Panc1 (cell line): Measurements from ENCODE around the gene NDUFAF3.

ENCODE experiments used
- POLR2AphosphoS5 ChIP-seq: IDR thresholded peaks from 2 replicates; pipeline ENCODE4 v1.6.1; 2012; ENCODE audit warnings: mild to moderate bottlenecking, low read depth, low read length, moderate library complexity
- TCF7L2 ChIP-seq: IDR thresholded peaks from 2 replicates; pipeline ENCODE4 v1.6.1; 2011; ENCODE audit warnings: mild to moderate bottlenecking, low read depth, low read length, inconsistent platforms
- TF ChIP-seq, protein P1 (sequence below): fragments of 450-650 bp; IDR thresholded peaks from 2 replicates; pipeline ENCODE4 v1.5.1; 2017; ENCODE audit warnings: mild to moderate bottlenecking
- TF ChIP-seq, protein P2 (sequence below), 2 experiments: IDR thresholded peaks; 2 replicates each; pipeline ENCODE4 v1.6.1; 2011 to 2012; ENCODE audit warnings: low read depth in 2 of 2, control low read depth in 1 of 2, low read length in 1 of 2, mild to moderate bottlenecking in 1 of 2, moderate library complexity in 1 of 2; ENCODE audit not compliant: insufficient read depth in 1 of 2

DNA sequence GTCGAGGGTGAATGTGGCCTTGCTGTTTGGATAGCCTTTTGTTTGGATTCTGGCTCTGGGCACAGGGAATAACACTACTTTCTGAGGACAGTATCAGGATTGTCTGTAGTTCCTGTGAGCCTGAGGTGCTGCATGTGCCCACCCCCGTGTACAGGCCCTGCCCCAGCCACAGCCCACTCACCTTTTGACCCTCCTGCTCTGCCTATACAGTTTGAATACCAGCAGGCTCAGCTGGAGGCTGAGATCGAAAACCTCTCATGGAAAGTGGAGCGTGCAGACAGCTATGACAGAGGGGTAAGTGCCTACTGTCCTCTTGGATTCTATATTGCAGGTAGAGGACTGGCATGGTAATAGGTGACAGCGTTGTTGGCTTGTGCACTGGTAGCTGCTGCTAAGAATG is 39.2 kb upstream of the NDUFAF3 start:
- TF ChIP-seq, protein P1, sequence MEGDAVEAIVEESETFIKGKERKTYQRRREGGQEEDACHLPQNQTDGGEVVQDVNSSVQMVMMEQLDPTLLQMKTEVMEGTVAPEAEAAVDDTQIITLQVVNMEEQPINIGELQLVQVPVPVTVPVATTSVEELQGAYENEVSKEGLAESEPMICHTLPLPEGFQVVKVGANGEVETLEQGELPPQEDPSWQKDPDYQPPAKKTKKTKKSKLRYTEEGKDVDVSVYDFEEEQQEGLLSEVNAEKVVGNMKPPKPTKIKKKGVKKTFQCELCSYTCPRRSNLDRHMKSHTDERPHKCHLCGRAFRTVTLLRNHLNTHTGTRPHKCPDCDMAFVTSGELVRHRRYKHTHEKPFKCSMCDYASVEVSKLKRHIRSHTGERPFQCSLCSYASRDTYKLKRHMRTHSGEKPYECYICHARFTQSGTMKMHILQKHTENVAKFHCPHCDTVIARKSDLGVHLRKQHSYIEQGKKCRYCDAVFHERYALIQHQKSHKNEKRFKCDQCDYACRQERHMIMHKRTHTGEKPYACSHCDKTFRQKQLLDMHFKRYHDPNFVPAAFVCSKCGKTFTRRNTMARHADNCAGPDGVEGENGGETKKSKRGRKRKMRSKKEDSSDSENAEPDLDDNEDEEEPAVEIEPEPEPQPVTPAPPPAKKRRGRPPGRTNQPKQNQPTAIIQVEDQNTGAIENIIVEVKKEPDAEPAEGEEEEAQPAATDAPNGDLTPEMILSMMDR = no peak
- TF ChIP-seq POLR2AphosphoS5 (no peak), TCF7L2 (no peak)
- TF ChIP-seq, protein P2, sequence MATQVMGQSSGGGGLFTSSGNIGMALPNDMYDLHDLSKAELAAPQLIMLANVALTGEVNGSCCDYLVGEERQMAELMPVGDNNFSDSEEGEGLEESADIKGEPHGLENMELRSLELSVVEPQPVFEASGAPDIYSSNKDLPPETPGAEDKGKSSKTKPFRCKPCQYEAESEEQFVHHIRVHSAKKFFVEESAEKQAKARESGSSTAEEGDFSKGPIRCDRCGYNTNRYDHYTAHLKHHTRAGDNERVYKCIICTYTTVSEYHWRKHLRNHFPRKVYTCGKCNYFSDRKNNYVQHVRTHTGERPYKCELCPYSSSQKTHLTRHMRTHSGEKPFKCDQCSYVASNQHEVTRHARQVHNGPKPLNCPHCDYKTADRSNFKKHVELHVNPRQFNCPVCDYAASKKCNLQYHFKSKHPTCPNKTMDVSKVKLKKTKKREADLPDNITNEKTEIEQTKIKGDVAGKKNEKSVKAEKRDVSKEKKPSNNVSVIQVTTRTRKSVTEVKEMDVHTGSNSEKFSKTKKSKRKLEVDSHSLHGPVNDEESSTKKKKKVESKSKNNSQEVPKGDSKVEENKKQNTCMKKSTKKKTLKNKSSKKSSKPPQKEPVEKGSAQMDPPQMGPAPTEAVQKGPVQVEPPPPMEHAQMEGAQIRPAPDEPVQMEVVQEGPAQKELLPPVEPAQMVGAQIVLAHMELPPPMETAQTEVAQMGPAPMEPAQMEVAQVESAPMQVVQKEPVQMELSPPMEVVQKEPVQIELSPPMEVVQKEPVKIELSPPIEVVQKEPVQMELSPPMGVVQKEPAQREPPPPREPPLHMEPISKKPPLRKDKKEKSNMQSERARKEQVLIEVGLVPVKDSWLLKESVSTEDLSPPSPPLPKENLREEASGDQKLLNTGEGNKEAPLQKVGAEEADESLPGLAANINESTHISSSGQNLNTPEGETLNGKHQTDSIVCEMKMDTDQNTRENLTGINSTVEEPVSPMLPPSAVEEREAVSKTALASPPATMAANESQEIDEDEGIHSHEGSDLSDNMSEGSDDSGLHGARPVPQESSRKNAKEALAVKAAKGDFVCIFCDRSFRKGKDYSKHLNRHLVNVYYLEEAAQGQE (IDR thresholded peaks at IDR 0.05; ENCODE audit: insufficient read depth in 1 of 2, low read depth in 2 of 2, low read length in 1 of 2) = no peak
